PC-9 (cell line): ENCODE results near the gene AK8. TPM values are rescaled to one million over a fixed set of nuclear protein-coding genes. Genes with fewer than 3 reads are reported as not detected.

Experiments
- BruUV-seq: library from RNA; stranded (reverse); fragments of 400-500 nt; replicated peaks from 2 replicates; lab custom pipeline; 2021; lab: Mats Ljungman, UMichigan
- CTCF ChIA-PET: fragments of 300-600 bp; sonication (Branson Sonifier 250); formaldehyde crosslinking; loops from one replicate; lab custom pipeline; 2022; ENCODE audit warnings: antibody characterized with exemption; lab: Charles Lee
- POLR2A ChIA-PET: fragments of 300-600 bp; sonication (Branson Sonifier 250); formaldehyde crosslinking; loops from one replicate; lab custom pipeline; 2022; ENCODE audit warnings: antibody characterized with exemption; ENCODE audit not compliant: unreplicated experiment; lab: Charles Lee
- DNase-seq, 2 experiments: peaks; one replicate each; pipeline versions ENCODE4 v3.0.0 to v3.0.0-alpha.2; 2015 to 2022; ENCODE audit warnings: mixed read lengths in 1 of 2
- H2AFZ ChIP-seq: fragments of 200-600 bp; sonication (generic); 2 replicates; pipeline ENCODE4 v1.8.1; 2017; ENCODE audit warnings: antibody characterized with exemption
- H3F3A ChIP-seq: fragments of 200-600 bp; sonication (generic); 2 replicates; pipeline ENCODE4 v1.8.1; 2017; ENCODE audit warnings: antibody characterized with exemption, mild to moderate bottlenecking, low read depth; ENCODE audit not compliant: insufficient read depth
- H3K27ac ChIP-seq: fragments of 200-600 bp; sonication (generic); 2 replicates; pipeline ENCODE4 v1.6.1; 2016; ENCODE audit warnings: mixed run types
- H3K27me3 ChIP-seq: fragments of 200-600 bp; sonication (generic); 2 replicates; pipeline ENCODE4 v1.6.1; 2016; ENCODE audit warnings: low read depth, mixed run types; ENCODE audit not compliant: insufficient read depth
- H3K36me3 ChIP-seq: fragments of 200-600 bp; sonication (generic); 2 replicates; pipeline ENCODE4 v1.6.1; 2016; ENCODE audit warnings: low read depth, mixed run types
- H3K4me1 ChIP-seq: fragments of 200-600 bp; sonication (generic); replicated peaks from 2 replicates; pipeline ENCODE4 v1.6.1; 2016; ENCODE audit warnings: mixed run types; ENCODE audit not compliant: insufficient read depth
- H3K4me2 ChIP-seq: fragments of 200-600 bp; sonication (generic); 2 replicates; pipeline ENCODE4 v1.6.1; 2017; ENCODE audit warnings: mixed run types
- H3K4me3 ChIP-seq: fragments of 200-600 bp; sonication (generic); 2 replicates; pipeline ENCODE4 v1.6.1; 2016; ENCODE audit warnings: mixed run types
- H3K79me2 ChIP-seq: fragments of 200-600 bp; sonication (generic); 2 replicates; pipeline ENCODE4 v1.6.1; 2017; ENCODE audit warnings: low read depth, mixed run types
- H3K9me2 ChIP-seq: fragments of 200-600 bp; sonication (generic); 2 replicates; pipeline ENCODE4 v1.8.1; 2017; ENCODE audit warnings: mild to moderate bottlenecking; ENCODE audit not compliant: insufficient read depth
- H3K9me3 ChIP-seq: fragments of 200-600 bp; sonication (generic); 2 replicates; pipeline ENCODE4 v1.8.1; 2016; ENCODE audit warnings: low read depth; ENCODE audit not compliant: insufficient read depth
- H4K20me1 ChIP-seq: fragments of 200-600 bp; sonication (generic); 2 replicates; pipeline ENCODE4 v1.8.1; 2017; ENCODE audit not compliant: insufficient read depth
- CTCF ChIP-seq: fragments of 200-600 bp; sonication (generic); conservative IDR thresholded peaks from 2 replicates; pipeline ENCODE4 v1.6.1; 2017; ENCODE audit warnings: mixed run types, antibody characterized with exemption, mild to moderate bottlenecking, moderate library complexity
- EZH2 ChIP-seq: fragments of 200-600 bp; sonication (generic); IDR thresholded peaks from 2 replicates; pipeline ENCODE4 v1.8.0; 2017; ENCODE audit warnings: antibody characterized with exemption, low read depth
- intact Hi-C: fragments of 100-400 bp; cut with micrococcal nuclease; formaldehyde crosslinking; loops from one replicate; pipeline ENCODE4 v1.10.0; 2022; ENCODE audit not compliant: unreplicated experiment
- total RNA-seq: library from RNA; stranded (reverse); gene quantifications from 2 replicates; pipeline ENCODE4 v1.2.3, GENCODE V29; 2021

AK8 gene
- total RNA-seq, 1 experiment from 2014 or later = 7.2 TPM

DNA sequence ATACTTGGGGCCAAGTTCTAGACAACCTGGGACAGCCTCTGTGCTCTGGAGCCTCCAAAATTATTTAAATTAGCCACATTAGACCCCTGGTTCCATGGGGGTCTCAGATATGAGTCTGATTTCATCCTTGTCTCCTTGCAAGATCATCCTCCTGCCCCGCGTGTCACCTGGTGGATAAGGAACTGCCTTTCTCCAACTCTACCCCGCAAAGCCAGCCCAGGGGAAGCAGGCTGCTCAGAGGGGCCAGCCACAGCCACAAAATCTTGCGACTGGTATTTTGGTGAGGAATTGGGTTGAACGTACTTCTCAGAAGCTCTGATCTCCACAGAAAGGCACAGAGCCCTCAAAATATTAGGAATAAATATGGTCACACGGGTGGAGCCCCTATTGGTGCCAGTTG is 101.2 kb downstream of the AK8 start:
- POLR2A ChIA-PET = no interaction called here
- no peaks in the 10 kb centered on the region for H3K79me2 ChIP-seq
- H3K4me3 ChIP-seq = no peak overlapping the region
- DNase-seq = no peak
- TF ChIP-seq CTCF = no peak
- no peak for TF ChIP-seq EZH2
- intact Hi-C loops = no loop called here
- peaks cover 5% of the 10 kb centered on the region for H3K27me3 ChIP-seq
- no peak overlapping the region for H3K4me2 ChIP-seq
- no peak overlapping the region for H3K27ac ChIP-seq
- no peaks in the 10 kb centered on the region for H4K20me1 ChIP-seq
- no peaks in the 10 kb centered on the region for H3K9me2 ChIP-seq
- no peaks in the 10 kb centered on the region for H3K9me3 ChIP-seq
- H3K36me3 ChIP-seq = no peaks in the 10 kb centered on the region
- H2AFZ ChIP-seq = no peak overlapping the region
- CTCF ChIA-PET = no interaction called here
- H3F3A ChIP-seq = no peaks in the 10 kb centered on the region
- BruUV-seq = no TSS peak
- no peaks in the 10 kb centered on the region for H3K4me1 ChIP-seq

DNA sequence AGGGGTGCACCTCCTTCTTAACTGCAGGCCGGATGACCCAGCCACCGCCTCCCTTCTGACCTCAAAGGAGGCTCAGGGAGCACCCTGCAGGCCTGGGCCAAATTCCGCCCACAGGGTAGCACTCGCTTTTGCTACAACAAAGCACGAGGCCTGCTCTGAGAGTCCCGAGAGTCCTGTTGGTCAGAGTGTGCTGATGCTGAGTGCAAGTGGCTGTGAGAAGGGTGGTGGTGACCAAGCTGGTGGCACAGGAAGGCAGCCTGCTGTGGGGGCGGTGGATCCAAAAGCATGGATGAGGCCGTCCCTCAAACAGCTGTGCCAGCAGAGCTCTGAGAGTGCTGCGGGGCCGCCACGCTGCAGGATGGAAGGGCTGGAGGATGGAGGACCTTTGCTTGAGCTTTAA is 101.8 kb downstream of the AK8 start:
- TF ChIP-seq CTCF = no peak
- TF ChIP-seq EZH2 = no peak
- Histone ChIP-seq H4K20me1 (no peaks in the 10 kb centered on the region), H3K9me2 (no peaks in the 10 kb centered on the region), H3K4me1 (no peaks in the 10 kb centered on the region), H3K36me3 (no peaks in the 10 kb centered on the region), H3K79me2 (no peaks in the 10 kb centered on the region), H3K4me2 (no peak overlapping the region), H3F3A (no peaks in the 10 kb centered on the region), H3K9me3 (no peaks in the 10 kb centered on the region), H3K27me3 (peaks cover 5% of the 10 kb centered on the region), H2AFZ (no peak overlapping the region), H3K27ac (no peak overlapping the region), H3K4me3 (no peak overlapping the region)
- no TSS peak for BruUV-seq
- intact Hi-C loops = no loop called here
- ChIA-PET CTCF (no interaction called here), POLR2A (no interaction called here)
- no peak for DNase-seq

DNA sequence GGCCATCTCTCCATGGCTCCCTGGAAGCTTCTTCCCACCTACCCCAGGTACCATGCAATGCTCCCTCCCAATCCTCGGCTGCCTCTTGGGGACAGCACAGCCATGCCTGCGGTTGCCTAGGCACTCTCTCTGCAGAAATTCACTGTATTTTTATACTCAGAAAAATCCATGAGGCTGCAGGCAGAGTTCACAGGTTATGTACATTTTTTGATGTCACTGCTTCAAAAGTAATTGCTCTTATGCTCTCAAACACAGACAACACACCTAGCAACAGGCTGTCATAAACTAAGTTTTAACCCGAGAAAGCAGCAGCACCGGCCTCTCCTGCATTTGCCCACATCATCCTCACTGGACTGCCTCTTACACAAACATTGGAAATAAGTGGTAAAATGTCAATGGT is 102.4 kb downstream of the AK8 start:
- Histone ChIP-seq H4K20me1 (no peaks in the 10 kb centered on the region), H3K4me1 (no peaks in the 10 kb centered on the region)
- intact Hi-C loops = no loop called here

More for the DNA sequence above, 102.4 kb downstream of the AK8 start:
- H3K9me2 ChIP-seq = no peaks in the 10 kb centered on the region
- H3K36me3 ChIP-seq = no peaks in the 10 kb centered on the region
- TF ChIP-seq EZH2 (no peak), CTCF (no peak)
- H3K4me3 ChIP-seq = no peak overlapping the region
- BruUV-seq = no TSS peak
- no peak overlapping the region for H3K27ac ChIP-seq
- ChIA-PET POLR2A (no interaction called here), CTCF (no interaction called here)
- DNase-seq = no peak
- H2AFZ ChIP-seq = no peak overlapping the region
- H3K27me3 ChIP-seq = no peaks in the 10 kb centered on the region; the same call in 1 of the 2 replicates
- H3K9me3 ChIP-seq = no peaks in the 10 kb centered on the region
- H3F3A ChIP-seq = no peaks in the 10 kb centered on the region
- no peaks in the 10 kb centered on the region for H3K79me2 ChIP-seq
- H3K4me2 ChIP-seq = no peak overlapping the region
